ELR (cell line): ENCODE results near the gene HOXD11.
A peak's percentile ranks its signal among the peaks of the same experiment; 100 is the strongest.

Experiments
- DNase-seq: peaks from one replicate; pipeline ENCODE4 v3.0.0-alpha.2; 2015; ENCODE audit warnings: low read depth

HOXD11 gene

DNA sequence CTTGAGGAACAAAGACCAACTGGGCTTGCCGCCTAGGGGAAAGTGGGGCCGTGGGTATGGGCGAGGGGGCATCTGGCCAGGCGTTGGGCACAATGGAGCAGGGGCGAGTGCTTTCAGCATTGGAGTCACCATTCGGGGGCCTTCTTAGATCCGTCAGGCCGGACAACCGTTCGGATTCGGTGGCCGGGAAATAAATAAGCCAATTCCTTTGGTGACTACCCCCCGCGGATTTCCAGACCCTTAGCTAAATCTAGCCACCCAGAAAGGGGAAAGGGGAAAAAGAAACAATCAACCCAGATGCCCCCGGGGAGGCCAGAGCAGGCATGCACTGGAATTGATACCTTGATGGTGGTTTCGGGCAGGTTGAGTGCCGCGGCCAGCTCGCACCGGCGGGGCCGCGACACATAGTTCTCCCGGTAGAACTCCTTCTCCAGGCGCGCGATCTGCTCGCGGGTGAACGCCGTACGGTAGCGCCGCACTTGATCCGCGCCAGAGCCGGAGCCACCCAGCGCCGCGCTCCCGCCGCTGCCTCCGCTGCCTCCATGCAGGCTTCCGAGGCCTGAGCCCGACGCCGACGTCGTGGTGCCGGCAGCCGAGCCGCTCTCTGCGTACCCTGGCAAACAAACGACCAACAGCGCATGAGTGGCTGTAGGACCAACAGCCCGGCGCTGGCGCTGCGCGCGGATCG, 25.1 kb upstream of the HOXD11 start:
- DNase-seq, result no peak

DNA sequence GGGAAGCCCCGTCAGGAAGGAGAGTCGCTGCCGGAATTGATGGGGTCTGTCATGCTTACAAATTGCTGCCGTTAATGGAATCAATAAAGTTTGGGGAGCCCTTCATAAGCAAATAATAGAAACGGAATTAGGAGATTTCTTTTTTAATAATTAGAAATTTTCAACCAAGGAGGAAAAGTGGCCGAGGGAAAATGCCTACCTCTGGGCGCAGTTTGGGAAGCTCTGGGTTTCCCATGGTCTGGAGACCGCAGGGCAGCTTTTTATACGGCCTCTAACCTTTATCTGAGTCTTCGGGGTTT, 24.6 kb upstream of the HOXD11 start:
- DNase-seq, result no peak

DNA sequence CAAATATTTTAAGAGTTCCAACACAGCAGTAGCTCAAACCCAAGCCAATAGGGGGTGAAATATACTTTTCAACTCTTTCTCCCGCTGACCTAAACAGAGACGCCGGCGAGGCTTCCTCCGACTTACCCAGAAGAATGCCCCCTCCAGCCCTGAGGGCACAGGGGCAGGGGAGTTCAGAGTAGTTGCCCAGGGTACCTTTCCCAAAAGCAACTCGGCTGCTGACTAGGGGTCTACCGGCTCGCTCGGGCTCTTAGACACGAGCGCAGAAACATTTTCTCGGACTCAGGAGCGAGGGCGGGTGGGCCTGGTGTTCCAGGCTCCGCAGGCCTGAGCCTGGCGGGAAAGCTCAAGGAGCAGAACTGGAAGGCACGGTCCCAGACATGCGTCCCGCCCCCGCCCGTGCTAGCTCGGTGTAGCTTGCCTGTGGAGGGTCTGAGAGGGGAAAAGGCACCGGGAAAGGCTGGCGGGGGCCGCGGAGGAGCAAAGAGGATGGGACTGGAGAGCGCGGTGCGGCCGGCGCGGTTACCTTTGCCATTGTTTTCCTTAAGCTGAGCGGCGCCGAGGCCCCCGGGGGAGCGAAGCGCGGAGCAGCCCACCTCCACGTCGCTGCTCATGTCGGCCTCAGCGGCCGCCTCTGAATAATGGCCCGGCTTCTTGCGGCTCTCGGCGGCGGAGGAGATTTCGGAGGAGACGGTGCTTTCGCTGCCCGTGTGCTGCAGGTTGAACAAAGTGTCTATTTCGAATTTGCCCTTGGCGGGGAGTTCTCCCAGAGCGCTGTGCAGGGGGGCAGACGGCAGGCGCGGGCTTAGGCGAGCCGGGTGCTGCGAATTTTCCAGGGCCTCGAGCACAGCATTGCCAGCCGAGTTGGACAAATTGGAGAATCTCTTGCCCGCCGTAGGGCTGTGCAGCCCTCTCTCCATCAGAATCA, 24.0 kb upstream of the HOXD11 start:
- peak; percentile 4 for DNase-seq

DNA sequence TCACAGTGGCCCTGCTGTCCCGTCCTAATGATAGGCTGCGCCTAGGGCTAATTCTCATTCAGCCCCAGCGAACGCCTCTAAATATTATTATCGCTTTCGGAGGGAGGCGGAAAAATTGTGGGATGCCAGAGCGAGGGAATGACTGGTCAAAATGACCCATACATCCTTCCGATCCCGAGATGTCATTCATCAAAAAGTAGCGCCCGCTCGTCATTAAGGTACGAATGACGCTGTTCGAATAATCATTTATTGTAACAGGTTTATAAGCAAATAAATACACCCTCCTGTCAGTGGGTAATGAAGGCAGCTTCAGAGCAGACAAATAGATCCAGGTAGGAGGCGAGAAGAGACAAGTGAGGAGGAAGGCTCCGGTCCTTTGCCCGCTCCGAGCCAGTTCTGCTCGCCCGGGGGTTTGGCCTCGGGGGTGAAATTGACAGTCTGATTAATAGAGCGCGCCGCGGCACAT, 23.3 kb upstream of the HOXD11 start, which contains the start of gene EVX2:
EVX2 (minus strand) TSS at position 167 of the 466 bp plus-strand sequence. CDS start 186 bp downstream, outside the sequence.
- no peak for DNase-seq

DNA sequence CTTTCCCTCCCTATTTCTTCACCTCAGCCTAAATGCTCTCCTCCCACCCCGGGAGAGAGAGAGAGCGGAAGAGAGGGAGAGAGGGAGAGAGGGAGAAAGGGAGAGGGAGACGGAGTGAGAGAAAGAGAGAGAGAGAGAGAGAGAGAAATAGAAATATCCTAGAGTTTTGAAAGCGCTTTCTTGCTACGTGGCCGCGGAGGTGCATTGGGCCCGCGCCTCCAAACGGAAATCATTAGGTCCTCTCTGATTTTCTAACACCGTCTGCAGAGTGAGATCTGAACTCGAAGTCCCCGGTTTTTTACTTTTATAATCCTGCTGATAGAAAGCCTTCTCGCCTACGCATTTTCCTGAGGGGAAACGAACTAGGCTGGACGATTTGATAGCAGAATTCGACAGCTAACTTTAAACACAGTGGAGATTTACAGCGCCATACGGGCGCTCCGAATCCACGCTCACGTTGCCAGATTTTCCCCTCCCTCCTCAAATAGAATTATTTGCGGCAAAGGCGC, 22.4 kb upstream of the HOXD11 start:
- peak; percentile 3 for DNase-seq

DNA sequence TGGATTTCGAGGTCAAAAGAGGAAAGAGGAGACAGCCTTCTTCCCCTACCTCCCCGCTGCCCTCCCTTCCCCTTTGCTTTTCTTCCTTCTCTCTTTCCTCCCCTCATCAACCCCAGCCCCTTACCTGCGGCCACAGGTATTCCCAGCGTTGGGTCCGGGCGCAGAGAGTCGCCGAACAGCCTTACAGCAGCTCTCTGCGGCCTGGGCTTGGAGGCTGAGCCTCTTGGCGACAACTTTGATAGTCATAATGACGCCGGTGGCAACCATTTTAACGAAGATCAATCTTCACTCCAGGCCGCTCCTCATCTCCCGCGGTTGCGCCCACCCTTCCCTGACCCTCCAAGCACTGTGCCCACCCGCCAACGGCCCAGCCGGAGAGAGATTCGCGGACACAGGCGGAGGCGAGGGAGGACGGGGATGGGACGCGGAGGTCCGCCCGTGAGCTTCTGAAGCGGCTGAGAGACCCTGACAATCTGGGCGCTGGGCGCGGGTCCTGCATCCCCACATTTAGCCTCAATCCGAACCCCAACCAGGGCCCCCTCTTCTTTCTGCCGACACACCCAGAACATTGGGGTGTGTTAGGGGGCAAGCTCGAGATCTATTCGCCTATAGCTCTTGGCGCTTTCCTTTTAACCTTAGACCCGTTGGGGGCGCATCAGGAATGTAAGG, 21.8 kb upstream of the HOXD11 start:
- no peak for DNase-seq

DNA sequence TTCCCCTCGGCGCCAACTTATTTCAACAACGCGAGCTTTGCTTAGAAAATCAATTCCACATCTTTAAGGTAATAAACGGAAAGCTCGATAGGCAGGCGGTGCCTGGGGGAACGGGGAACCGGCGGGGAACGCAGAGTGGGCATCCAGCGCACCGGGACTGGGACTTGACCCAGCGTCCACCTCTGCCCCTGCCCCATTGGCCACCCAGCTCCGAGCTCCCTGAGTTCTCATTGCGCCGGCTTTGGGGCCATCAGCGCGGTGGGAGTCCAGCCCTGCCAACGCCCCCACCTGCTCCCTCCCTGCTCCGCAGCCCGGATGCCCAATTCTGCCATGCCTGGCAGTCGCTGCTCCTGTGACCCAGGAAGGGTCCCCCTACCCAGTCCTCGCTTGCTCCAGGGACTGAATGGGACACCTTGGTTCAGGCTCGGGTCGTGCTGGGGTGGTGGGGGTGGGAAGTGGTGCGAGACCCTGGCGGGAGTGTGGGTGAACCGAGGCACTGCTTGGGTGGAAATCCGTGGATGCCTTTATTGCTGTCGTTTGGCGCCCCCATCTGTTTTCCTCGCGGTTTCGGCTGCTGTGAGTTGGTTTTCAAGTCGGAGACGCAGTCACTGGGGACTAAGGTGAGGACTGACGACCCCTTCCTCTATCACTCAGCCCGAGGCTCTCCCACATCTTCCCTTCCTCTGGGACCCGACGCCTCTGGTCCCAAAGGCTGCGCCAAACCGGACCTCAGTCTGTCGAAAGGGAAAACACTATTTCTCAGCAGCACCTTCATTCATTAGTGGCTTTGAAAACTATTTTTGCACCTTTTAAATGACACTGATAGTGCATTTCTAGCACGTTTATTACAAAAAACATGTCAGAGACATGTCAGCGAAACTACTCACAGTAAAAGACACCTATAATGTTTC, 21.0 kb upstream of the HOXD11 start:
- DNase-seq, result peak; percentile 58

DNA sequence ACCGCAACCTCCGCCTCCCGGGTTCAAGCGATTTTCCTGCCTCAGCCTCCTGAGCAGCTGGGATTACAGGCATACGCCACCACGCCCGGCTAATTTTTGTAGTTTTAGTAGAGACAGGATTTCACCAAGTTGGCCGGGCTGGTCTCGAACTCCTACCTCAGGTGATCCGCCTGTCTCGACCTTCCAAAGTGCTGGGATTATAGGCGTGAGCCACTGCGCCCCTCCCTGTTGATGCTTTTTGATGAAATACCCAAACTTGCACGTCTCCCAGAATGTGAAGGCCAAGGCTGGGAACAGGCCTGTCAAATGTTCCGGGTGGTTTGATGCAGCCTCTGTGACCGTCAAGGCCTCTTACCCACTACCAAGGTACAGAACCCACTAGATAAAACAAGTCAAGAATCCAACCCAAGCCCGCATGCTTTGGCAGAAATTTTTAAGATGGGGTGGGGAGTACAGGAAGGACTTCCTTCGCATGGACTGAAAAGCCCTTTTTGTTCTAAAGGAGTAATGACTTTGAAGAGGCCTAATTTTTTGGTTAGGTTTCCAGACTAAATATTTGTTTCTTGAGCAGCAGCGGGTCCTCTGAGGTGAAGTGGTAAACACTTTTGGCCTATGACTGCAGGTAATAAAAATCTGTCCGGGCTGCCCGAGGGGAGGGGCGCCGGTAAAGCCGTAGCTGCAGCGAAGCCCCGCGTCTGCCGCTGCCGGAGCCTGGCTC, 19.6 kb upstream of the HOXD11 start:
- DNase-seq, result no peak

DNA sequence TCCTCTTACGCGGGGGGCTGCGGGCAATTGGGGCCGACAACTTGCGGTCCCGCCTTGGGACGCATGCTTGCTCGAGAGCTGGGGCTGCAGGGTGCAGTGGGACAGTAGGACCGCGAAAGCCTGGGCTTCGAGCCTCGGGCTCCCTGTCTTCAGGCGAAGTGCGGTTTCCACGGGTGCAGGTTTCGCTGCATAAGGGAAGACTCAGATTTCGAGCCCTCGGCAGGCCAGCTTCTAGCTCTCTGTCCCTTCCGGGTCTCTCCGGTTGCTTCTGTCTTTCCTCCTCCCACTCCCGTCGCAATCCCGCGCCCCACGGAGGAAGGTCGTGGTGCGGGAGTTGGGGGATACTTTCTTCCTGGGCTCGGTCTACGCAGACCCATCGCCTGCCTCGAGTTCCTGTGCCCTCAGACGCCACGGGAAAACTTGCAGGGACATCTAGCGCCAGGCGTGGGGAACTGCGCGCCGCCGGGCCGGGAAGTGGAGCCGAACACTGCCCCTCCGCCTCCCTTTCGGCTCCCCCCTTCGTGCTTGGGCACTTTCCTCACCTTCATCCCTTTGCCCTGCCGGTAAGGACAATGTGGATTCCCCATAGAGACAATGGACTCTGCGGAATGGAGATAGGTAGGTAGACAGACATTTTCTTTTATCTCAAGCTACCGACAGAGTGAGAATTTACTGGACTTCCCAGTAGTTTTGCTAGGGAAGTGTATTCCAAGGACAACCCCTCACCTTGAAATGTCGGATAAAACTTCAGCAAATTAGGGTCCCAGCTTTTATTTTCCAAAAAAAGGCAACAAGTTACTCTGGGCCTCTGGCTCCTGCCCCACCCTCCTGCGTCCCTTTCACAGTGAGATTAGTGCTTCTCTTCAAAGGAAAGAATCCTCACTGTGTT, 18.8 kb upstream of the HOXD11 start:
- DNase-seq, result peak; percentile 63

DNA sequence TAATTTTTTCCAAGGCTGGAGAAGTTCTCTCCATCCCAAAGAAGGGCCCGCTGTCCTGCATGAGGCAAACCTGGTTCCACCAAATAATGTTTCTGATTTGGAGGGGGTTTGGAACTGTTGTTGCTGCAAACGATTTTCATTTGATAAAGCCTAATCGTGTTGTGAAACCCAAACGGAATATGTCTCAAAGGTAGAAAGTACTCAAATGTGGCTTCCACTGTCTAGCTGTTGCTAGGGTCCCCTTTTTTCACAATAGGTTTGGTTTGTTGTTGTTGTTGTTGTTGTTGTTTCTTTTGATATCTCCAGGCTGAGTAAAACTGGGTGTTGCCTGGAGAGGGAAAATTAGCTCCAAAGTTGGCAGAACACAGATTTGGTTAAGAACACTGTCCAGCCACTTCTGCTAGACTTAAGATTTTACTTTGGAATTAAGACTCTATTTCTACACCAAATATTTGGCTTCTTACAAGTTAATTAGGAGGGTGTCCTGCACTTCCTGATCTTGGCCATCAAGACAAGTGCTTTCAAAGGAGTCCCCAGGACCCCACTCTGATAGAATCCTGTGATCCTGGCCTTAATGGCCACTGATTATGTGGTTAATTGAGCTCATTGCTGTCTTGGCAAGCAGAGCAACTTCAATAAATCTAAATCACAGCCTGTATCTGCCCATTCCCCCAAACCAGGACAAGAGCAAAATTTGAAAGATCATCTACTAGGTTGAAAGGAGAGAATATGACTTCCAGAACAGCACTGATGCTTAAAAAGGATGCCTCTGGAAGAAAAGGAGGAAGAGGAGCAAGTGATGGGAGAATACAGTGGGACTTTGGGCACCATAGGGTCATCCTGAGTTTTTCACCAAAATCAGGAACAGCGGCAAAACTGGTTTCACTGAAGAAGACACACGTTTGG, 17.9 kb upstream of the HOXD11 start:
- DNase-seq, result no peak

DNA sequence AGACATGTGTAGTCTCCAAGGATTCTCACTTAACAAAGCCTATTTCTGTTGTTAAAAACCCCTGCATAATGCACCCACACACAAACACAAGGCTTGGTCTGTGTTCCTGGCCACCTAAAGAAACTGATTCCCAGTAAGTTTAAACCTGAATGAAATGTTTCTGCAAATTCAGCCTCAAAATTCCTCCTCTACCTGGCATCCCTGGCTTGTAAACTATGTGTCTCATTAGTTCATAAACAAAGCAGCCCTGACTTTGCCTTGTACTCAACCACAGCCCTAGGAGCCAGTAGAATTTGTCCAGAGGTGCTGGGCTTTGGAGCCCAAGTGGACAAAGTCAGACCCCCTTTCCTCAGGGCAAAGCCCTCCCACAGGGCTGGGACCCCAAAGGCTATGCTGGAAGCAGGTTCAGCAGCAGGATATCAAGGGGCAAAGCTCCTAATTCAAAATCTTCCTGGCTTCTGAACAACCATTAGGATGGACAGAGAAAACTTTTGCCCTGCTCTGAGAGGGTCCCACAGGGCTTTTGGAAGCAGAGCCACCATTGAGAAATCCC, 17.2 kb upstream of the HOXD11 start:
- DNase-seq, result no peak

DNA sequence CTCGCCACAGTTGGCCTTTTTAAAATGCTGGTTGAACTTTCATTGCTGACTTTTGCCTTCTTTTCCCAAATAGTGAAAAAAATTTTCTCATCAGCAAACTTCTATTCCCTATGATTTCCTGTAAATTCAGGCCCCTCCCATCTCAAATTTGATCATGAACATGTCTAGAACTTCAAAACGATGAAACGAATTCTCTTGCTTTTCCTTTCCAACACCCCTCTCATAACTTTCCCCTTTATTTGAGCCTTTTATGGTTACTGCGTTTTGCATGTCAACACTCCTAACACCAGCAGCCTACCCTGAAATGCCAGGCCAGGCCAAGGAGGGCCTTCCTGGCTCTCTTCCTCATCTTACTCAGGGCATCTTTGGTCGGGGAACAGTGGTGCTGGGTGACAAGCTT, 16.2 kb upstream of the HOXD11 start:
- DNase-seq, result no peak

DNA sequence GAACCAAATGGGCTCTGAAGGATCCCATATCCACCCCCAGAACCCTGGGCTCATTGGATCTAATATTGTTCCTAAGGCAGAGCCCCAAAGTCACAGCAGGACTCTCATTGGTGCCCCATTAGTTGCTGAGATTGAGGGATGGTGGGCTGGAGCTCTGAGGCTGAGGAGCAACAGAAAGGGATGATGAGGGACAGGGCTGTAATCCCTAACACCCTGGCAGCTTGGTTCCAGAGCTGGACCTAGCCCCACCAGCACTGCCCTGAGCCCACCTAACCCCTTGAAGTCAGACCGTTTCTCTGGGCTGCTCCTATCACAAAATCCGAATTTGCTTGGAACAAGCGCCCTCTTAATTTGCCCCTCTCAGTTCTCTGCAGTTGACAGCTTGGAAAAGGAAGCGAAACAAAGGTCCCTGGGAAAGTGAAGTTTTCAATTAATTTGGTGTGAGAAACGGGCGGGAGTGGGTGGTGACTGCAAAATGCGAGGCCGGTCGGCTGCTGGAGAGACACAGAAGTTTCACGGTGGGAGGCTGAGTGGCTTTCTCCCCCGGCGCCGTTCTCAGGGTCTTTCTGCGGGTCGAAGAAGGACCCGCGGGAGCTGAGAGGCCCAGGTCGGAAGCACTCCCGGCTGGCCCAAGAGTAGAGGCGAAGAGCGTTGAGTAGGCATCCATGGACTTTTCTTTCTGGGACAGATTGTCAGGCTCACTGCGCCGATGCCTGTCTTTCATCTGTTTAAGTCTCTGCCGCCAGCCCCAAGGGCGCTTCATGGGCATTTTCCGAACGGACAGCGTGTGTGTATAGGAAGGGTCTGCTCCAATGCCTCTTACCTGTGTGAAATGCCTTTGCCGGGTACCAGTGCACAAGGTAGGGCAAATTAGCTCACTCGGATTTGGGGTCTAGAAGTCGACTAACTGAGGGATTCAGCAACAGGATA, 15.5 kb upstream of the HOXD11 start:
- DNase-seq, result no peak

DNA sequence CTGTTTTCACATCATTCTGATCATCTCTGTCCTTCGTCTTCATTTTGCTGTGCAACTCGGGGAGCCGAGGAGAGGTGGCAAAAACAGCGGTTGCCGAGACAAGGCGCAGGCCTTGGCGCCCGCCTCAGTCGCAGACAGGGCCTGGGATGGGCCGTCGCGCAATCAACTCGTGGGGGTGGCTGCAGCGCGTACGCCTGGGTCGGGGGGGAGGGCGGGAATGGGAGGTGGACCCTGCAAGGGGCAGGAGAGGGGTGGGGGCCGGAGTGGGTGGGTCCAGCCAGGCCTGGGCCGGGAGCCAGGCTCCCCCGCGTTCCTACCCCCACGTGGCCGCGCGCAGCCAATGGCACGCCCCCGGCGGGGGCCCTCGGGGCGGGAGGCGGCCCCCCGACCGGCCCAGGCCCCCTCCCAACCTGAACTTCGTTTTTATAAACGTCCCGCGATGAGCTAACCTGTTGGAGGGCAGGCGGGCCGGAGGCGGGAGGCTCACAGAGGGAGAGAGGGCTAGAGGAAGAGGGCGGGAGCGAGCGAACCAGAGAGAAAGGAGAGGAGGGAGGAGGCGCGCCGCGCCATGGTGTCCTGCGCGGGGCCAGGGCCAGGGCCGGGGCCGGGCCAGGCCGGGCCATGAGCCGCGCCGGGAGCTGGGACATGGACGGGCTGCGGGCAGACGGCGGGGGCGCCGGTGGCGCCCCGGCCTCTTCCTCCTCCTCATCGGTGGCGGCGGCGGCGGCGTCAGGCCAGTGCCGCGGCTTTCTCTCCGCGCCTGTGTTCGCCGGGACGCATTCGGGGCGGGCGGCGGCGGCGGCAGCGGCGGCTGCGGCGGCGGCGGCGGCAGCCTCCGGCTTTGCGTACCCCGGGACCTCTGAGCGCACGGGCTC, 14.6 kb upstream of the HOXD11 start, which contains the start of gene HOXD13:
HOXD13 (plus strand) TSS at position 452 of the 875 bp plus-strand sequence; CDS start at position 622, 170 bp downstream.
- peak; percentile 48 for DNase-seq

DNA sequence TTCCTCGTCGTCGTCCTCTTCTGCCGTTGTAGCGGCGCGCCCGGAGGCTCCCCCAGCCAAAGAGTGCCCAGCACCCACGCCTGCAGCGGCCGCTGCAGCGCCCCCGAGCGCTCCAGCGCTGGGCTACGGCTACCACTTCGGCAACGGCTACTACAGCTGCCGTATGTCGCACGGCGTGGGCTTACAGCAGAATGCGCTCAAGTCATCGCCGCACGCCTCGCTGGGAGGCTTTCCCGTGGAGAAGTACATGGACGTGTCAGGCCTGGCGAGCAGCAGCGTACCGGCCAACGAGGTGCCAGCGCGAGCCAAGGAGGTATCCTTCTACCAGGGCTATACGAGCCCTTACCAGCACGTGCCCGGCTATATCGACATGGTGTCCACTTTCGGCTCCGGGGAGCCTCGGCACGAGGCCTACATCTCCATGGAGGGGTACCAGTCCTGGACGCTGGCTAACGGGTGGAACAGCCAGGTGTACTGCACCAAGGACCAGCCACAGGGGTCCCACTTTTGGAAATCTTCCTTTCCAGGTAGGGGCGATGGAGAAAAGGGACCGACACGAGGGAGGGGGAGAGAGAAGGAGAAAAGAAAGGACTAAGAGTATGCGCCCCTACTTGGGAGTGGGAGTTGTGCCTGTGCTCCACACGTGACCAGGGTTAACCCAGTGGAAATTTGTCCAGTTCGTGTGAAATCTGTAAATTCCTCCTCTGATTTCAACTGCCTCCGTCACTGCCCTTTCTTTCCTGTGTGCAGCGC, 13.8 kb upstream of the HOXD11 start:
- peak; percentile 44 for DNase-seq
